PC-3 (cell line): ENCODE data around the gene WNT10A. TPM values are rescaled to one million over a fixed set of nuclear protein-coding genes. Genes with fewer than 3 reads are reported as not detected.

ENCODE experiments used
- ATAC-seq: fragments of 200-7000 bp; cut with Tn5 transposase; 2 replicates; pipeline ENCODE4 v1.9.1; 2020; ENCODE audit warnings: mild to moderate bottlenecking, moderate library complexity
- BruUV-seq: library from RNA; stranded (reverse); fragments of 400-500 nt; replicated peaks from 2 replicates; lab custom pipeline; 2021; lab: Mats Ljungman, UMichigan
- CTCF ChIA-PET: fragments of 300-600 bp; sonication (Branson Sonifier 250); formaldehyde crosslinking; loops from one replicate; lab custom pipeline; 2022; ENCODE audit warnings: antibody characterized with exemption; lab: Charles Lee
- POLR2A ChIA-PET: fragments of 300-600 bp; sonication (Branson Sonifier 250); formaldehyde crosslinking; loops from one replicate; lab custom pipeline; 2022; ENCODE audit warnings: antibody characterized with exemption; ENCODE audit not compliant: unreplicated experiment; lab: Charles Lee
- DNase-seq: peaks from one replicate; pipeline ENCODE4 v3.0.0-alpha.2; 2015
- H2AFZ ChIP-seq: fragments of 300-600 bp; sonication (generic); 2 replicates; pipeline ENCODE4 v1.6.0; 2016; ENCODE audit warnings: antibody characterized with exemption, low read length
- H3F3A ChIP-seq: fragments of 300-600 bp; sonication (generic); one replicate; pipeline ENCODE4 v1.6.0; 2017; ENCODE audit warnings: antibody characterized with exemption, low read length, control low read depth, mild to moderate bottlenecking; ENCODE audit not compliant: unreplicated experiment
- H3K27ac ChIP-seq: fragments of 300-600 bp; sonication (generic); 2 replicates; pipeline ENCODE4 v1.5.1; 2016; ENCODE audit warnings: mild to moderate bottlenecking, low read length
- H3K27me3 ChIP-seq: fragments of 300-600 bp; sonication (generic); 2 replicates; pipeline ENCODE4 v1.6.1; 2016; ENCODE audit warnings: low read length, mixed read lengths
- H3K36me3 ChIP-seq: fragments of 300-600 bp; sonication (generic); 2 replicates; pipeline ENCODE4 v1.6.1; 2016; ENCODE audit warnings: low read depth, mixed run types, low read length, mixed read lengths
- H3K4me1 ChIP-seq: fragments of 300-600 bp; sonication (generic); 2 replicates; pipeline ENCODE4 v1.5.1; 2016; ENCODE audit warnings: low read length; ENCODE audit not compliant: insufficient read depth
- H3K4me2 ChIP-seq: fragments of 300-600 bp; sonication (generic); 2 replicates; pipeline ENCODE4 v1.6.0; 2016; ENCODE audit warnings: low read length
- H3K4me3 ChIP-seq: fragments of 300-600 bp; sonication (generic); 2 replicates; pipeline ENCODE4 v1.5.1; 2016; ENCODE audit warnings: mild to moderate bottlenecking, low read length, mixed read lengths
- H3K79me2 ChIP-seq: fragments of 300-600 bp; sonication (generic); 2 replicates; pipeline ENCODE4 v1.6.1; 2017; ENCODE audit warnings: low read length, mixed read lengths
- H3K9ac ChIP-seq: fragments of 300-600 bp; sonication (generic); 2 replicates; pipeline ENCODE4 v1.6.0; 2016; ENCODE audit warnings: mild to moderate bottlenecking, low read length
- H3K9me2 ChIP-seq: fragments of 300-600 bp; sonication (generic); replicated peaks from 2 replicates; pipeline ENCODE4 v1.6.1; 2016; ENCODE audit warnings: mixed run types, low read length, mixed read lengths
- H3K9me3 ChIP-seq: fragments of 300-600 bp; sonication (generic); 2 replicates; pipeline ENCODE4 v1.6.1; 2016; ENCODE audit warnings: low read length, mixed read lengths
- H4K20me1 ChIP-seq: fragments of 300-600 bp; sonication (generic); 2 replicates; pipeline ENCODE4 v1.6.1; 2016; ENCODE audit warnings: low read length, mixed read lengths
- EZH2 ChIP-seq: fragments of 300-600 bp; sonication (generic); IDR thresholded peaks from one replicate; pipeline ENCODE4 v1.6.1; 2017; ENCODE audit warnings: antibody characterized with exemption, mild to moderate bottlenecking, low read length; ENCODE audit not compliant: unreplicated experiment
- EZH2phosphoT487 ChIP-seq: fragments of 300-600 bp; sonication (generic); IDR thresholded peaks from 2 replicates; pipeline ENCODE4 v1.6.1; 2018; ENCODE audit warnings: mild to moderate bottlenecking, antibody characterized with exemption, low read length, borderline replicate concordance
- intact Hi-C: fragments of 100-400 bp; cut with micrococcal nuclease; formaldehyde crosslinking; loops from 2 replicates; pipeline ENCODE4 v1.9.0; 2023
- total RNA-seq: library from RNA; depleted of rRNA; stranded (reverse); fragments of >200 nt; gene quantifications from 2 replicates; pipeline ENCODE4 v1.2.3, GENCODE V29; 2014
- TF ChIP-seq, protein P1 (sequence below): fragments of 300-600 bp; sonication (generic); conservative IDR thresholded peaks from 2 replicates; pipeline ENCODE4 v1.5.1; 2017; ENCODE audit warnings: antibody characterized with exemption, low read depth, mild to moderate bottlenecking, low read length

Gene WNT10A
- total RNA-seq, 1 experiment from 2014 or later: 0.40 TPM

DNA sequence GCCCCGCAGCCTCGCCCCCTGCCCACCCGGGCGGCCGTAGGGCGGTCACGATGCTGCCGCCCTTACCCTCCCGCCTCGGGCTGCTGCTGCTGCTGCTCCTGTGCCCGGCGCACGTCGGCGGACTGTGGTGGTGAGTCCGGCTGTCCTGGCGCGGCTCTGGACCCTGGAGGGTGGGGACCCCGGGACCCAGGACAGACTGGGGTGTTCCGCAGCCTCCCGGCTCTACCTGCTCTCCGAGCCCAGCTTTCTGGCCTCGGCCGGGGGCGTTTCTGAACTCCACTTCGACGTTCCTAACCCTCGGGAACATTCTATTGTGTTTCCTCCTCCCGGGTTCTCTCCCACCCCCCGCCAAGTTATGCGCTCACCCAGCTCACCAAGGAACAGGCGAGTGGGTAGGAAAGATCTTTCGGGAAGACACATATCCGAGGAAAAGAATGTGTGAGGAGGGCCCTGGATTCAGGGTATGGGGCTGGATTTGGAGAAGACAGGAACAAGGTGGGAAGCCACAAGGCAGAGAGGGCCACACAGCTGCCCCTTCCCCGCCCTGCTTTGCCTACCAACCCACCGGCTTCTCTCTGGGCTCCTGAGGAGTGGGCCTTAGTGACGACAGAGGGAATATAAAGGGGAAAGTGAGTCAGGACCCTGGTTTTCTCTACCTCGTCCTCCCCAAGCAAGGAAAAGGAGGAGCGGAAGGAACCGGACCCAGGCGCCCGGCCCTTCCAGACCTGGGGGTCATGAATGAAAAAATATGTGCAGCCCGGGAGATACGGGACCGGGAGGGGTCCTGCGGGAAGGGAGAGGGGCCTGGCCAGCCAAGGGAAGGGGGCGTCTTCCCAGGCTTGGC, 20.4 kb upstream of the WNT10A start:
- Histone ChIP-seq H3K27ac (no peak overlapping the region), H3K4me3 (peak overlapping the region; percentile 53; the same call in 1 of the 2 replicates), H3K79me2 (no peaks in the 10 kb centered on the region), H3K4me2 (peak overlapping the region; percentile 71), H3K27me3 (peaks cover 30% of the 10 kb centered on the region), H3K9me3 (no peaks in the 10 kb centered on the region), H3K4me1 (no peaks in the 10 kb centered on the region), H3K9ac (no peak overlapping the region), H4K20me1 (no peaks in the 10 kb centered on the region), H3K36me3 (no peaks in the 10 kb centered on the region), H3K9me2 (no peaks in the 10 kb centered on the region), H2AFZ (peak overlapping the region; percentile 42; the same call in 1 of the 2 replicates), H3F3A (no peaks in the 10 kb centered on the region)
- DNase-seq (no peak), ATAC-seq (peak; percentile 7; the same call in 1 of the 2 replicates)
- TF ChIP-seq, protein P1, sequence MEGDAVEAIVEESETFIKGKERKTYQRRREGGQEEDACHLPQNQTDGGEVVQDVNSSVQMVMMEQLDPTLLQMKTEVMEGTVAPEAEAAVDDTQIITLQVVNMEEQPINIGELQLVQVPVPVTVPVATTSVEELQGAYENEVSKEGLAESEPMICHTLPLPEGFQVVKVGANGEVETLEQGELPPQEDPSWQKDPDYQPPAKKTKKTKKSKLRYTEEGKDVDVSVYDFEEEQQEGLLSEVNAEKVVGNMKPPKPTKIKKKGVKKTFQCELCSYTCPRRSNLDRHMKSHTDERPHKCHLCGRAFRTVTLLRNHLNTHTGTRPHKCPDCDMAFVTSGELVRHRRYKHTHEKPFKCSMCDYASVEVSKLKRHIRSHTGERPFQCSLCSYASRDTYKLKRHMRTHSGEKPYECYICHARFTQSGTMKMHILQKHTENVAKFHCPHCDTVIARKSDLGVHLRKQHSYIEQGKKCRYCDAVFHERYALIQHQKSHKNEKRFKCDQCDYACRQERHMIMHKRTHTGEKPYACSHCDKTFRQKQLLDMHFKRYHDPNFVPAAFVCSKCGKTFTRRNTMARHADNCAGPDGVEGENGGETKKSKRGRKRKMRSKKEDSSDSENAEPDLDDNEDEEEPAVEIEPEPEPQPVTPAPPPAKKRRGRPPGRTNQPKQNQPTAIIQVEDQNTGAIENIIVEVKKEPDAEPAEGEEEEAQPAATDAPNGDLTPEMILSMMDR: no peak
- TF ChIP-seq EZH2 (peak; percentile 92), EZH2phosphoT487 (peak; percentile 64; the same call in 1 of the 2 replicates)
- CTCF ChIA-PET: interaction anchor here (0.6 kb wide), 1 partner anchor 38 kb away, joined by 13 read pairs; no protein-coding TSS in a partner anchor
- intact Hi-C loops: no loop called here
- POLR2A ChIA-PET: no interaction called here
- BruUV-seq: no TSS peak

DNA sequence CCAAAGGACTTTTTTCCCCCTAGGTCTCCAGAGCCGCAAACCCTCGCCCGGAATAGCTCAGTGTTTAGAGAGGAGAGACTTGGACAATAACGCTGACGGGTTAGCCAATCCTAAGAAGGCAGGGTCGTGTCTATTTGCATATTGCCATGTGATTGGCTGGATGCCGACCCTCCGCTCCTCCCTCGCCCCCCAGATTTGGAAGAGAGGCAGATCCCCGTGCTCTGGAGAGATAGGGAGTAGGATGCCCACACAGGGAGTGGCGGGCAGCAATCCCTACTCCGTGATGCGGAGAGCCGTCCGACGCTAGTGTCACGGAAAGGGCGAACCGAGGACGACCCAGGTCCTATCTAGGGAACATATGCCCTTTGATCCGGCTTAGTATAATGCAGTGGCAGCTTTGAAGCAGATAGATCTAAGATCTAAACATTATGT, 19.7 kb upstream of the WNT10A start:
- Histone ChIP-seq H3K9me3 (no peaks in the 10 kb centered on the region), H3K9ac (no peak overlapping the region), H4K20me1 (no peaks in the 10 kb centered on the region), H3K9me2 (no peaks in the 10 kb centered on the region), H3K4me3 (no peak overlapping the region), H3F3A (no peaks in the 10 kb centered on the region), H3K27ac (no peak overlapping the region), H3K4me1 (no peaks in the 10 kb centered on the region), H3K36me3 (no peaks in the 10 kb centered on the region), H2AFZ (no peak overlapping the region), H3K79me2 (no peaks in the 10 kb centered on the region), H3K27me3 (peaks cover 30% of the 10 kb centered on the region), H3K4me2 (no peak overlapping the region)
- DNase-seq: no peak
- no peak for TF ChIP-seq EZH2phosphoT487
- TF ChIP-seq, protein P1: no peak
- no peak for TF ChIP-seq EZH2
- POLR2A ChIA-PET: no interaction called here
- no TSS peak for BruUV-seq
- no peak for ATAC-seq
- CTCF ChIA-PET: interaction anchor here (0.6 kb wide), 1 partner anchor 37 kb away, joined by 13 read pairs; no protein-coding TSS in a partner anchor
- intact Hi-C loops: no loop called here
